Suprapubic skin (tissue), 4 donors: ENCODE data around the gene NIPAL4.

Source experiments
- POLR2A ChIP-seq, 2 donors: fragments of 450-650 bp; IDR thresholded peaks; one replicate each; pipeline ENCODE4 v1.6.1; 2017; ENCODE audit warnings: antibody characterized with exemption in 2 of 2, mild to moderate bottlenecking in 2 of 2, moderate library complexity in 2 of 2
- POLR2AphosphoS5 ChIP-seq, 3 donors: sonication (generic); formaldehyde crosslinking; IDR thresholded peaks; one replicate each; pipeline ENCODE4 v1.6.1; 2017; ENCODE audit warnings: antibody characterized with exemption in 3 of 3

DNA sequence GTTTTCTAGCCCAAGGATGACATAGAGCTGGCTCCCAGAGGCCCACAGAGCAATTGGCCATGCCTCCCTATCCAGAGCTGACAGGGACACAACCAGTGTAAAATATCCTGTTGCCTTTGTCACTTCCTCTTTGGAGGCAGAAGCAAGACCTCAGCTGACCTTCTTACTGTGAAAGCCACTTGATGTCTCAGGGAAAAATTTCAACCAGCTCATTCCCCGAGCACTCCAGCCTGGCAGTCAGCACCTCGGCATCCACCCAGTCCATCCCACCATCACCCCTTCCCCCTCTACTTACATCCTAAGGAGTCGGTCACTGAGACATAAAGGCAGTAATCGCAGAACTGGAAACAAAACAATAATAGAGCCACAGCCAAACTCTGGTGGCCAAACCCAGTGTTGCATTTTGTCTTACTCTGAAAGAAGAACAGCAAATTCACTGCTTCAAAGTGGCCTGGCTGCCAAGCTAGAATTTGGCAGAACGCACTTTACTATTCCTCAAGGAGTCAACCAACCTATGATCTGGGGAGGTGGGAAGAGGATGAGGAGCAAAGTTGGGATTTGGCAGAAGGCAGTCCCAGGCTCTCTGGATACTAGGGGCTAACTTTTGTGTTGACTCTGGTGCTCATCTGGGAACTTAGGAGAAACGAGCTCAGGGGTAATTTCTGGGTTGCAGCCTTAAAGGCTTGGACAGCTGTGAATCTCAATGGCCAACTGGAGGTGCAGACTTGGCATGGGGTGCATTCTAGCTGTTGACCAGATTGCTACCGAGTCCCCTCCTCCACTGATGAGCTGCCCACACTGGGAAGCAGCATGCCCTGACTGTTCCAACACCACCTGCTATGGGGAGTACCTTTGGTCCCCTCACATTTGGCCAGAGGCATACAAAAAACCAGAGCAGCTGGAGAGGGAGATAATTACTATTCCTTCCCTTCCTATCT is 13.6 kb downstream of the NIPAL4 start:
- TF ChIP-seq POLR2A (IDR thresholded peaks at IDR 0.05) (no peak), POLR2AphosphoS5 (IDR thresholded peaks at IDR 0.05) (no peak)
